ENCODE data around the gene HORMAD2. TPM values are rescaled to one million over a fixed set of nuclear protein-coding genes. Genes with fewer than 3 reads are reported as not detected.
"Not testable (repeated sequence)": the region's sequence is repeated elsewhere in the genome, so short reads cannot be mapped to it uniquely, and the experiment has no call there.

Gene HORMAD2
- total RNA-seq, 4 donors from 2014 or later: not detected

DNA sequence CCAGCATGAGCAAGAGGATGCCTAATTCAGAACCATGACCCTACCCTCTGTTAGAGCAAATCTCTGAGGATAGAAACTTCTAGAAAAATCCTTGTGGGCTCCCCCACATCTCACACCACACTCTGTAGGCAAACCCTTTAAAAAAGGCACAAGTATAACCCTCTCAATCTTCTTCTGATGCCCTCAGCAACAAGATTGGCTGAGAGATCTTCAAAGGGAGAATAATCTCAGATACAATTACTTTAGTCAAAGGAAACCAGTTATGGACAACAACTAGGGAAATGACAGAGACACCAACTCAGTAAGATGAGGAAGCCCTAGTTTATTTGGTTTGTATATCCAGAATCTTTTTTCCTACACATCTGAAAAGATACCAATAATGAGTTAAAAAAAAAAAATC, 117.1 kb downstream of the HORMAD2 start:
- ATAC-seq (no peak), DNase-seq (no peak)
- intact Hi-C loops (cut with DNase I; ENCODE audit: low total_unique reads) (no loop called here), in situ Hi-C loops (cut with MboI; ENCODE audit: low sequenced_read_pairs in 4 of 4) (no loop called here)
- Histone ChIP-seq H3K27ac (peak overlapping the region; percentile 56 to 76 (median 64)), H3K4me1 (peaks cover 7 to 12% of the 10 kb centered on the region in 2 donors), H3K4me3 (no peak overlapping the region), H3K9me3 (no peaks in the 10 kb centered on the region), H3K36me3 (no peaks in the 10 kb centered on the region), H3K27me3 (peaks cover 0 to 15% (median 0%) of the 10 kb centered on the region in 3 donors)
- TF ChIP-seq, protein P1, sequence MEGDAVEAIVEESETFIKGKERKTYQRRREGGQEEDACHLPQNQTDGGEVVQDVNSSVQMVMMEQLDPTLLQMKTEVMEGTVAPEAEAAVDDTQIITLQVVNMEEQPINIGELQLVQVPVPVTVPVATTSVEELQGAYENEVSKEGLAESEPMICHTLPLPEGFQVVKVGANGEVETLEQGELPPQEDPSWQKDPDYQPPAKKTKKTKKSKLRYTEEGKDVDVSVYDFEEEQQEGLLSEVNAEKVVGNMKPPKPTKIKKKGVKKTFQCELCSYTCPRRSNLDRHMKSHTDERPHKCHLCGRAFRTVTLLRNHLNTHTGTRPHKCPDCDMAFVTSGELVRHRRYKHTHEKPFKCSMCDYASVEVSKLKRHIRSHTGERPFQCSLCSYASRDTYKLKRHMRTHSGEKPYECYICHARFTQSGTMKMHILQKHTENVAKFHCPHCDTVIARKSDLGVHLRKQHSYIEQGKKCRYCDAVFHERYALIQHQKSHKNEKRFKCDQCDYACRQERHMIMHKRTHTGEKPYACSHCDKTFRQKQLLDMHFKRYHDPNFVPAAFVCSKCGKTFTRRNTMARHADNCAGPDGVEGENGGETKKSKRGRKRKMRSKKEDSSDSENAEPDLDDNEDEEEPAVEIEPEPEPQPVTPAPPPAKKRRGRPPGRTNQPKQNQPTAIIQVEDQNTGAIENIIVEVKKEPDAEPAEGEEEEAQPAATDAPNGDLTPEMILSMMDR (IDR thresholded peaks at IDR 0.05 in 4 of 5, conservative IDR thresholded peaks at IDR 0.05 in 1 of 5): no peak
- TF ChIP-seq POLR2A (IDR thresholded peaks at IDR 0.05): no peak

DNA sequence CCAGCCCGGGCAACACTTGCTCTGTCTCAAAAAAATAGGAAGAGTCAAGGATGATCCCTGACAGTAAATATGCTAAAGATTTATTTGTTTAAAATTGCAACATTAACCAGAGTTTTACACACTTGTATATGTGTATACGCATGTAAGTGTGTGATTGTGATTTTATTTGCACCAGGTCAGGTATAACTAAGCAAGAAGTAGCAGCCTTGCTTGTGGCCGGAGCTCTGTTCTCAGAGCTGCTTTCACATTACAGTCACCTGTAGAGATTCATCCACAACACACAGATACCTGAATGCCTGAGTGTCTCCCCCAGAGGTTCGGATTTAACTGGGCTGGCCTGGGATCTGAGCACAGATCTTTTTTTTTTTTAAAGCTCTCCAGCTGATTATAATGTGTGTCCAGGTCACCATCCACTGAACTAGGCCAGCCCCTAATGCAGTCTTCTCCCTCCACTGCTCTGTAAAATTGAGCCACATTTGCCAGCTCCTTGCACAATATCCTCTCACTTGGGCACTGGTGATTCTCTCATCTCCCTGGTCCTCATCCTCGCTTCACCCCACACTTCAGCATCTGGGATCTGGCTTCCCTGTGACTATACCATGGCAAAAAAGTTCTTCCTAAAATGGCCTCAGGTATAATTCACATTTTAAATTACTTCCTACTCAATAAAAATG, 118.0 kb downstream of the HORMAD2 start:
- Histone ChIP-seq H3K36me3 (no peaks in the 10 kb centered on the region), H3K9me3 (no peaks in the 10 kb centered on the region), H3K27me3 (peaks cover 0 to 12% (median 0%) of the 10 kb centered on the region in 3 donors), H3K4me3 (no peak overlapping the region), H3K27ac (no peak overlapping the region), H3K4me1 (peaks cover 7 to 12% of the 10 kb centered on the region in 2 donors)
- in situ Hi-C loops (cut with MboI; ENCODE audit: low sequenced_read_pairs in 4 of 4) (no loop called here), intact Hi-C loops (cut with DNase I; ENCODE audit: low total_unique reads) (no loop called here)
- ATAC-seq (no peak), DNase-seq (no peak)
- no peak for TF ChIP-seq POLR2A (IDR thresholded peaks at IDR 0.05)
- TF ChIP-seq, protein P1 (IDR thresholded peaks at IDR 0.05 in 4 of 5, conservative IDR thresholded peaks at IDR 0.05 in 1 of 5): no peak

DNA sequence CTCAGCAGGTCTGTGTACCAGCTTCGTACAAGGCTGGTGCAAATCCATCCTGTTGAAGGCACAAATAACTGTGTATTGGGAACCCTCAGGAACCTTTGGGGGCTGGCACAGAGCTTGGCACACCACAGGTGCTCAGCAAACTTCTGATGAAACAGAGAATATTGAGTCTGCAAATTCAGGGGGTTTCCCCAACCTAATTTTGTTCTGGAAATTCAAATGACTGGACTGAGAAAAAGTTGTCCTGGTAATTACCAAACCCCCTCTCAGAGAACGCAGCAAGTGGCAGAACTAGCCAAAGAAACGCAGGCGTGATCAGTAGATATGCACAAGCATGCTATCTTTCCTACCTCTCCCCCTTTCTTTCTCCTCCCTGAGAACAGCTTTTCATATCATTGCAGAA, 118.7 kb downstream of the HORMAD2 start:
- TF ChIP-seq, protein P1 (IDR thresholded peaks at IDR 0.05 in 4 of 5, conservative IDR thresholded peaks at IDR 0.05 in 1 of 5): no peak
- no peak for TF ChIP-seq POLR2A (IDR thresholded peaks at IDR 0.05)
- Histone ChIP-seq H3K4me3 (no peak overlapping the region), H3K27me3 (peaks cover 0 to 14% (median 5%) of the 10 kb centered on the region in 3 donors), H3K9me3 (no peaks in the 10 kb centered on the region), H3K27ac (no peak overlapping the region), H3K36me3 (no peaks in the 10 kb centered on the region), H3K4me1 (peaks cover 7 to 12% of the 10 kb centered on the region in 2 donors)
- in situ Hi-C loops (cut with MboI; ENCODE audit: low sequenced_read_pairs in 4 of 4) (no loop called here), intact Hi-C loops (cut with DNase I; ENCODE audit: low total_unique reads) (no loop called here)
- DNase-seq (no peak), ATAC-seq (no peak)

DNA sequence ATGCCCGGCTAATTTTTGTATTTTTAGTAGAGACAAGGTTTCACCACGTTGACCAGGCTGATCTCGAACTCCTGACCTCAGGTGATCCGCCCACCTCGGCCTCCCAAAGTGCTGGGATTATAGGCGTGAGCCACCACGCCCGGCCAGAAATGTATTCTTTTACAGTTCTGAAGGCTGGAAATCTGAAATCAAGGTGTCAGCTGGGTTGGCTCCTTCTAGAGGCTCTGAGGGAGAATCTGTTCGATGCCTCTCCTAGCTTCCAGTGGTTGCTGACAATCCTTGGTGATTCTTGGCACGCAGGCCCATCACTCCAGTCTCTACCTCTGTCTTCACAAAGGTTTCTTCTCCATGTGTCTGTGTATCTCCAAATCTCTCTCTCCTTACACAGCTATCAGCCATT, 120.6 kb downstream of the HORMAD2 start:
- intact Hi-C loops (cut with DNase I; ENCODE audit: low total_unique reads); DNase-seq; H3K27ac ChIP-seq; H3K36me3 ChIP-seq; ATAC-seq; H3K9me3 ChIP-seq; H3K4me3 ChIP-seq; in situ Hi-C loops (cut with MboI; ENCODE audit: low sequenced_read_pairs in 4 of 4): not testable (repeated sequence)
- peaks cover 16 to 26% (median 25%) of the 10 kb centered on the region in 3 donors for H3K27me3 ChIP-seq
- peaks cover 7 to 14% of the 10 kb centered on the region in 2 donors for H3K4me1 ChIP-seq

DNA sequence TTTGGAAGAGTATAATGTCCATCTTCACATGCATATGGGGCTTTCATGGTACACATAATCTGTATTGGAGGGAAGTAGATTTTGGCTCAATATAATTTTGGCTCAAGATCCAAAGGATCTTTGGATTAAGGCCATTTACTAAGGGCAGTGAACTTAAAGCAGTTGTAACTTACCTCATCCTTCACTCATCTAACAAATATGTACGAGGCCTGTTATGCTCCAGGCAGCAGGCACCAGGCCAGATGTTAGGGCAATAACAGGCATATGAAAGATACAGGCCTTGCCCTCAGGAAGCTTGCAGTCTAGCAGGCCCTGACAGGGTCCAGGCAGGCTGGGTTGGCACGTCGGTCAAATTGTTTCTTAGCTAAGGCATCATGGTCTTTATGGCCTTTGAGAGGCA, 121.7 kb downstream of the HORMAD2 start:
- ATAC-seq (no peak), DNase-seq (no peak)
- peaks cover 26 to 34% (median 28%) of the 10 kb centered on the region in 3 donors for H3K27me3 ChIP-seq
- peaks cover 0 to 7% of the 10 kb centered on the region in 2 donors for H3K4me1 ChIP-seq
- TF ChIP-seq POLR2A (IDR thresholded peaks at IDR 0.05): no peak
- TF ChIP-seq, protein P1 (IDR thresholded peaks at IDR 0.05 in 4 of 5, conservative IDR thresholded peaks at IDR 0.05 in 1 of 5): no peak
- in situ Hi-C loops (cut with MboI; ENCODE audit: low sequenced_read_pairs in 4 of 4): no loop called here
- intact Hi-C loops (cut with DNase I; ENCODE audit: low total_unique reads): no loop called here
- no peak overlapping the region for H3K27ac ChIP-seq
- H3K36me3 ChIP-seq: no peaks in the 10 kb centered on the region
- no peaks in the 10 kb centered on the region for H3K9me3 ChIP-seq
- H3K4me3 ChIP-seq: no peak overlapping the region

All from gastrocnemius medialis (tissue), 4 donors.